ENCODE data around the gene C10orf143.
"Not testable (repeated sequence)": the region's sequence is repeated elsewhere in the genome, so short reads cannot be mapped to it uniquely, and the experiment has no call there.

C10orf143 gene

GRCh38 chr10:130112821-130113220, 2.2 kb upstream of the C10orf143 start:
- Histone ChIP-seq H3K27me3 (ENCODE audit: control insufficient read depth in 2 of 2, insufficient read depth in 2 of 2, low read length in 2 of 2) (no peaks in the 10 kb centered on the region), H3K9me3 (ENCODE audit: control insufficient read depth in 2 of 2, low read length in 2 of 2) (no peaks in the 10 kb centered on the region), H3K4me1 (ENCODE audit: control insufficient read depth in 2 of 2, insufficient read depth in 2 of 2, low read length in 2 of 2) (peaks cover 12 to 14% of the 10 kb centered on the region in 2 donors), H3K9ac (ENCODE audit: low read depth in 1 of 2, low read length in 2 of 2) (no peak overlapping the region), H3K27ac (ENCODE audit: low read depth in 2 of 2, low read length in 2 of 2) (no peak overlapping the region), H3K36me3 (ENCODE audit: control insufficient read depth in 2 of 2, insufficient read depth in 2 of 2, low read length in 2 of 2) (no peaks in the 10 kb centered on the region), H3K4me3 (ENCODE audit: low read length in 2 of 2) (no peak overlapping the region)

GRCh38 chr10:130111852-130112180, 1.2 kb upstream of the C10orf143 start:
- no peaks in the 10 kb centered on the region for H3K9me3 ChIP-seq (ENCODE audit: control insufficient read depth in 2 of 2, low read length in 2 of 2)
- H3K4me1 ChIP-seq (ENCODE audit: control insufficient read depth in 2 of 2, insufficient read depth in 2 of 2, low read length in 2 of 2) = peaks cover 12 to 14% of the 10 kb centered on the region in 2 donors
- H3K9ac ChIP-seq (ENCODE audit: low read depth in 1 of 2, low read length in 2 of 2) = peak overlapping the region in 1 of 2 donors; percentile 79
- peak overlapping the region; percentile 99 to 100 for H3K4me3 ChIP-seq (ENCODE audit: low read length in 2 of 2)
- H3K27me3 ChIP-seq (ENCODE audit: control insufficient read depth in 2 of 2, insufficient read depth in 2 of 2, low read length in 2 of 2) = no peaks in the 10 kb centered on the region
- H3K27ac ChIP-seq (ENCODE audit: low read depth in 2 of 2, low read length in 2 of 2) = peak overlapping the region; percentile 94 to 97
- H3K36me3 ChIP-seq (ENCODE audit: control insufficient read depth in 2 of 2, insufficient read depth in 2 of 2, low read length in 2 of 2) = no peaks in the 10 kb centered on the region

- H3K27me3 ChIP-seq (ENCODE audit: control insufficient read depth in 2 of 2, insufficient read depth in 2 of 2, low read length in 2 of 2) = no peaks in the 10 kb centered on the region
- H3K36me3 ChIP-seq (ENCODE audit: control insufficient read depth in 2 of 2, insufficient read depth in 2 of 2, low read length in 2 of 2) = no peaks in the 10 kb centered on the region
- peak overlapping the region; percentile 99 to 100 for H3K4me3 ChIP-seq (ENCODE audit: low read length in 2 of 2)
- peak overlapping the region; percentile 79 to 96 for H3K9ac ChIP-seq (ENCODE audit: low read depth in 1 of 2, low read length in 2 of 2)
- peaks cover 12 to 14% of the 10 kb centered on the region in 2 donors for H3K4me1 ChIP-seq (ENCODE audit: control insufficient read depth in 2 of 2, insufficient read depth in 2 of 2, low read length in 2 of 2)
- H3K27ac ChIP-seq (ENCODE audit: low read depth in 2 of 2, low read length in 2 of 2) = peak overlapping the region; percentile 94 to 97
- no peaks in the 10 kb centered on the region for H3K9me3 ChIP-seq (ENCODE audit: control insufficient read depth in 2 of 2, low read length in 2 of 2)
Observed at GRCh38 chr10:130111113-130111851, 652 bp upstream of the C10orf143 start.

GRCh38 chr10:130109796-130110245, 809 bp downstream of the C10orf143 start:
- Histone ChIP-seq H3K36me3 (ENCODE audit: control insufficient read depth in 2 of 2, insufficient read depth in 2 of 2, low read length in 2 of 2) (no peaks in the 10 kb centered on the region), H3K4me3 (ENCODE audit: low read length in 2 of 2) (peak overlapping the region; percentile 99 to 100), H3K4me1 (ENCODE audit: control insufficient read depth in 2 of 2, insufficient read depth in 2 of 2, low read length in 2 of 2) (peaks cover 12 to 14% of the 10 kb centered on the region in 2 donors), H3K9me3 (ENCODE audit: control insufficient read depth in 2 of 2, low read length in 2 of 2) (no peaks in the 10 kb centered on the region), H3K27ac (ENCODE audit: low read depth in 2 of 2, low read length in 2 of 2) (peak overlapping the region; percentile 94 to 97), H3K27me3 (ENCODE audit: control insufficient read depth in 2 of 2, insufficient read depth in 2 of 2, low read length in 2 of 2) (no peaks in the 10 kb centered on the region), H3K9ac (ENCODE audit: low read depth in 1 of 2, low read length in 2 of 2) (peak overlapping the region; percentile 79 to 96)

GRCh38 chr10:130108934-130109604, 1.6 kb downstream of the C10orf143 start:
- no peaks in the 10 kb centered on the region for H3K9me3 ChIP-seq (ENCODE audit: control insufficient read depth in 2 of 2, low read length in 2 of 2)
- no peak overlapping the region for H3K27ac ChIP-seq (ENCODE audit: low read depth in 2 of 2, low read length in 2 of 2)
- H3K4me1 ChIP-seq (ENCODE audit: control insufficient read depth in 2 of 2, insufficient read depth in 2 of 2, low read length in 2 of 2) = peaks cover 12 to 14% of the 10 kb centered on the region in 2 donors
- H3K36me3 ChIP-seq (ENCODE audit: control insufficient read depth in 2 of 2, insufficient read depth in 2 of 2, low read length in 2 of 2) = no peaks in the 10 kb centered on the region
- H3K4me3 ChIP-seq (ENCODE audit: low read length in 2 of 2) = peak overlapping the region; percentile 99 to 100
- peak overlapping the region; percentile 79 to 96 for H3K9ac ChIP-seq (ENCODE audit: low read depth in 1 of 2, low read length in 2 of 2)
- H3K27me3 ChIP-seq (ENCODE audit: control insufficient read depth in 2 of 2, insufficient read depth in 2 of 2, low read length in 2 of 2) = no peaks in the 10 kb centered on the region

GRCh38 chr10:130108146-130108545, 2.5 kb downstream of the C10orf143 start:
- H3K27me3 ChIP-seq (ENCODE audit: control insufficient read depth in 2 of 2, insufficient read depth in 2 of 2, low read length in 2 of 2); H3K27ac ChIP-seq (ENCODE audit: low read depth in 2 of 2, low read length in 2 of 2); H3K9ac ChIP-seq (ENCODE audit: low read depth in 1 of 2, low read length in 2 of 2); H3K36me3 ChIP-seq (ENCODE audit: control insufficient read depth in 2 of 2, insufficient read depth in 2 of 2, low read length in 2 of 2); H3K9me3 ChIP-seq (ENCODE audit: control insufficient read depth in 2 of 2, low read length in 2 of 2); H3K4me3 ChIP-seq (ENCODE audit: low read length in 2 of 2): not testable (repeated sequence)
- H3K4me1 ChIP-seq (ENCODE audit: control insufficient read depth in 2 of 2, insufficient read depth in 2 of 2, low read length in 2 of 2) = peaks cover 12 to 14% of the 10 kb centered on the region in 2 donors

GRCh38 chr10:130105724-130106123, 4.9 kb downstream of the C10orf143 start:
- H3K4me3 ChIP-seq (ENCODE audit: low read length in 2 of 2) = no peak overlapping the region

GRCh38 chr10:130099344-130099743, 11.3 kb downstream of the C10orf143 start:
- H3K9me3 ChIP-seq (ENCODE audit: control insufficient read depth in 2 of 2, low read length in 2 of 2) = no peaks in the 10 kb centered on the region
- no peaks in the 10 kb centered on the region for H3K4me1 ChIP-seq (ENCODE audit: control insufficient read depth in 2 of 2, insufficient read depth in 2 of 2, low read length in 2 of 2)
- H3K27me3 ChIP-seq (ENCODE audit: control insufficient read depth in 2 of 2, insufficient read depth in 2 of 2, low read length in 2 of 2) = no peaks in the 10 kb centered on the region
- H3K27ac ChIP-seq (ENCODE audit: low read depth in 2 of 2, low read length in 2 of 2) = no peak overlapping the region
- H3K4me3 ChIP-seq (ENCODE audit: low read length in 2 of 2) = no peak overlapping the region
- H3K36me3 ChIP-seq (ENCODE audit: control insufficient read depth in 2 of 2, insufficient read depth in 2 of 2, low read length in 2 of 2) = no peaks in the 10 kb centered on the region
- H3K9ac ChIP-seq (ENCODE audit: low read depth in 1 of 2, low read length in 2 of 2) = no peak overlapping the region

More at GRCh38 chr10:130105724-130106123, 4.9 kb downstream of the C10orf143 start:
- Histone ChIP-seq H3K9ac (ENCODE audit: low read depth in 1 of 2, low read length in 2 of 2) (no peak overlapping the region), H3K9me3 (ENCODE audit: control insufficient read depth in 2 of 2, low read length in 2 of 2) (no peaks in the 10 kb centered on the region), H3K36me3 (ENCODE audit: control insufficient read depth in 2 of 2, insufficient read depth in 2 of 2, low read length in 2 of 2) (no peaks in the 10 kb centered on the region), H3K27me3 (ENCODE audit: control insufficient read depth in 2 of 2, insufficient read depth in 2 of 2, low read length in 2 of 2) (no peaks in the 10 kb centered on the region), H3K27ac (ENCODE audit: low read depth in 2 of 2, low read length in 2 of 2) (no peak overlapping the region), H3K4me1 (ENCODE audit: control insufficient read depth in 2 of 2, insufficient read depth in 2 of 2, low read length in 2 of 2) (peaks cover 9 to 10% of the 10 kb centered on the region in 2 donors)

GRCh38 chr10:130090565-130090964, 20.1 kb downstream of the C10orf143 start:
- not testable (repeated sequence) for H3K4me3 ChIP-seq (ENCODE audit: low read length in 2 of 2)

GRCh38 chr10:130080461-130080814, 30.2 kb downstream of the C10orf143 start:
- H3K4me3 ChIP-seq (ENCODE audit: low read length in 2 of 2) = no peak overlapping the region
- H3K36me3 ChIP-seq (ENCODE audit: control insufficient read depth in 2 of 2, insufficient read depth in 2 of 2, low read length in 2 of 2) = no peaks in the 10 kb centered on the region
- H3K9me3 ChIP-seq (ENCODE audit: control insufficient read depth in 2 of 2, low read length in 2 of 2) = no peaks in the 10 kb centered on the region
- no peak overlapping the region for H3K9ac ChIP-seq (ENCODE audit: low read depth in 1 of 2, low read length in 2 of 2)
- no peaks in the 10 kb centered on the region for H3K27me3 ChIP-seq (ENCODE audit: control insufficient read depth in 2 of 2, insufficient read depth in 2 of 2, low read length in 2 of 2)
- H3K27ac ChIP-seq (ENCODE audit: low read depth in 2 of 2, low read length in 2 of 2) = no peak overlapping the region
- H3K4me1 ChIP-seq (ENCODE audit: control insufficient read depth in 2 of 2, insufficient read depth in 2 of 2, low read length in 2 of 2) = no peaks in the 10 kb centered on the region

More at GRCh38 chr10:130090565-130090964, 20.1 kb downstream of the C10orf143 start:
- H3K9ac ChIP-seq (ENCODE audit: low read depth in 1 of 2, low read length in 2 of 2); H3K27ac ChIP-seq (ENCODE audit: low read depth in 2 of 2, low read length in 2 of 2); H3K9me3 ChIP-seq (ENCODE audit: control insufficient read depth in 2 of 2, low read length in 2 of 2); H3K27me3 ChIP-seq (ENCODE audit: control insufficient read depth in 2 of 2, insufficient read depth in 2 of 2, low read length in 2 of 2); H3K36me3 ChIP-seq (ENCODE audit: control insufficient read depth in 2 of 2, insufficient read depth in 2 of 2, low read length in 2 of 2); H3K4me1 ChIP-seq (ENCODE audit: control insufficient read depth in 2 of 2, insufficient read depth in 2 of 2, low read length in 2 of 2): not testable (repeated sequence)

All from mucosa of rectum (tissue), 2 donors.